Measurements from ENCODE around the gene CFAP100. TPM values are rescaled to one million over a fixed set of nuclear protein-coding genes. Genes with fewer than 3 reads are reported as not detected.

Gene CFAP100
- total and polyA plus RNA-seq, 9 of the 15 experiments (the other 6 are each of a cell fraction or from before 2014, with no cell fraction given) = not detected

- TF ChIP-seq CLOCK (CRISPR knock-in tag; IDR thresholded peaks at IDR 0.05; ENCODE audit: borderline replicate concordance) (no peak), ZNF57 (CRISPR knock-in tag; IDR thresholded peaks at IDR 0.05) (no peak), ZFP36 (IDR thresholded peaks at IDR 0.05; ENCODE audit: low read depth, low read length, partially characterized antibody) (no peak), FOXM1 (IDR thresholded peaks at IDR 0.05; ENCODE audit: low read depth) (no peak), FOXM1 (CRISPR knock-in tag; IDR thresholded peaks at IDR 0.05; ENCODE audit: low read depth) (no peak; the same call in 1 of the 2 replicates), ZNF589 (CRISPR knock-in tag; IDR thresholded peaks at IDR 0.05; ENCODE audit: low read depth) (no peak), E2F3 (CRISPR knock-in tag; IDR thresholded peaks at IDR 0.05) (no peak), KDM2B (CRISPR knock-in tag; IDR thresholded peaks at IDR 0.05) (no peak), HNRNPH1 (optimal IDR thresholded peaks at IDR 0.05; ENCODE audit: low read depth, low read length) (no peak), SIX5 (IDR thresholded peaks at IDR 0.05; ENCODE audit: borderline replicate concordance in 1 of 2, insufficient read depth in 1 of 2, low read depth in 1 of 2, low read length in 2 of 2) (no peak), HINFP (tag; conservative IDR thresholded peaks at IDR 0.05; ENCODE audit: low read depth) (no peak), WHSC1 (IDR thresholded peaks at IDR 0.05; ENCODE audit: low read length) (no peak), TAF1 (IDR thresholded peaks at IDR 0.05; ENCODE audit: control insufficient read depth, extremely low read depth, insufficient read depth, low read length, severe bottlenecking) (no peak), MED1 (CRISPR knock-in tag; IDR thresholded peaks at IDR 0.05; ENCODE audit: borderline replicate concordance) (no peak), ZNF592 (IDR thresholded peaks at IDR 0.05) (no peak)
- TF ChIP-seq, protein P1, sequence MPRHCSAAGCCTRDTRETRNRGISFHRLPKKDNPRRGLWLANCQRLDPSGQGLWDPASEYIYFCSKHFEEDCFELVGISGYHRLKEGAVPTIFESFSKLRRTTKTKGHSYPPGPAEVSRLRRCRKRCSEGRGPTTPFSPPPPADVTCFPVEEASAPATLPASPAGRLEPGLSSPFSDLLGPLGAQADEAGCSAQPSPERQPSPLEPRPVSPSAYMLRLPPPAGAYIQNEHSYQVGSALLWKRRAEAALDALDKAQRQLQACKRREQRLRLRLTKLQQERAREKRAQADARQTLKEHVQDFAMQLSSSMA (CRISPR knock-in tag; IDR thresholded peaks at IDR 0.05) = no peak
Measured at GRCh38 chr3:126389112-126389793, 5.5 kb upstream of the CFAP100 start (continued).

Data from K562 (cell line).